ENCODE results near the gene MYLK3. TPM values are rescaled to one million over a fixed set of nuclear protein-coding genes. Genes with fewer than 3 reads are reported as not detected.

The MYLK3 gene
- total RNA-seq, 1 donor from 2014 or later, result 0.32 TPM

DNA sequence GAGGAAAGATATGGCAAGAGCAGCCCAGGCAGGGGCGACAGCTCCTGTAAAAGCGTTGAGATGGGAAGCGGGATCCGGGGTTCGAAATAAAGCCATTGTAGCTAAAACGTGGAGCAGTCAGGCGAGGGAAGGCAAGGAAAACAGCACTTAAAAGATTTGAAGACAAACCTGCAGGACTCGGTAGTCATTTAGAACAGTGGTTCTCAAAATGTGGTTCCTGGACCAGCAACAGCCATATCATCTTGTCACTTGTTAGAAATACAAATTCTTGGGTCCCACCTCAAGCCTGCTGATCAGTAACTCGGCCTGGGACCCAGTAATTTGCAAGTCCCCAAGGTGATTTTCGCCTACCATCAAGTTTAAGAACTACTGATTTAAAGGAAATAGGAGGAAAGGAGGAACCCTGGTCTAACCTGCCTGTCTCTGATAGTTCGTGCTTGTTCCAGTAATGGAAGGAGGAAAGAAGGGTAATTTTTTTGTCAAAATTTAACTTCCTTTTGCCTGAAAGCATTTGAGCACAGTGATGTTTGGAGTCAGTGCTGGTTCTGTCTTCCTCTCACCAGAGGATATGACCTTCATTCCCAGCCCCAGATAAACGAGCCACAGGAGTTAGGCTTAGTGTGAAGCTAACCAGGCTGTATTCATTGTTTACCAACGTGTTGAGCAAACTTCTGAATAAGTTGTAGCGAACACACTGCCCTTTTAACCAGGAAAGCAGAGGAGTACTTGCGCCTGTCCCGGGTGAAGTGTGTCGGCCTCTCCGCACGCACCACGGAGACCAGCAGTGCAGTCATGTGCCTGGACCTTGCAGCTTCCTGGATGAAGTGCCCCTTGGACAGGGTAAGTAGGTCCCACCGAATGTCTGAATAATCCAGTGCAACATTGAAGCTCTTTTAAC is 57.6 kb downstream of the MYLK3 start:
- Mint-ChIP-seq H3K27me3 (ENCODE audit: low read depth) (no peaks in the 10 kb centered on the region), H3K9me3 (ENCODE audit: low read depth) (no peaks in the 10 kb centered on the region), H3K4me3 (ENCODE audit: unreplicated experiment) (no peak overlapping the region), H3K4me1 (ENCODE audit: low read depth) (peaks cover 24% of the 10 kb centered on the region), H3K27ac (ENCODE audit: unreplicated experiment) (no peak overlapping the region), H3K36me3 (ENCODE audit: low read depth) (peaks cover 4% of the 10 kb centered on the region)
- TF ChIP-seq, protein P1, sequence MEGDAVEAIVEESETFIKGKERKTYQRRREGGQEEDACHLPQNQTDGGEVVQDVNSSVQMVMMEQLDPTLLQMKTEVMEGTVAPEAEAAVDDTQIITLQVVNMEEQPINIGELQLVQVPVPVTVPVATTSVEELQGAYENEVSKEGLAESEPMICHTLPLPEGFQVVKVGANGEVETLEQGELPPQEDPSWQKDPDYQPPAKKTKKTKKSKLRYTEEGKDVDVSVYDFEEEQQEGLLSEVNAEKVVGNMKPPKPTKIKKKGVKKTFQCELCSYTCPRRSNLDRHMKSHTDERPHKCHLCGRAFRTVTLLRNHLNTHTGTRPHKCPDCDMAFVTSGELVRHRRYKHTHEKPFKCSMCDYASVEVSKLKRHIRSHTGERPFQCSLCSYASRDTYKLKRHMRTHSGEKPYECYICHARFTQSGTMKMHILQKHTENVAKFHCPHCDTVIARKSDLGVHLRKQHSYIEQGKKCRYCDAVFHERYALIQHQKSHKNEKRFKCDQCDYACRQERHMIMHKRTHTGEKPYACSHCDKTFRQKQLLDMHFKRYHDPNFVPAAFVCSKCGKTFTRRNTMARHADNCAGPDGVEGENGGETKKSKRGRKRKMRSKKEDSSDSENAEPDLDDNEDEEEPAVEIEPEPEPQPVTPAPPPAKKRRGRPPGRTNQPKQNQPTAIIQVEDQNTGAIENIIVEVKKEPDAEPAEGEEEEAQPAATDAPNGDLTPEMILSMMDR (IDR thresholded peaks at IDR 0.05), result peak; percentile 61
- DNase-seq (ENCODE audit: low spot score), result no peak

DNA sequence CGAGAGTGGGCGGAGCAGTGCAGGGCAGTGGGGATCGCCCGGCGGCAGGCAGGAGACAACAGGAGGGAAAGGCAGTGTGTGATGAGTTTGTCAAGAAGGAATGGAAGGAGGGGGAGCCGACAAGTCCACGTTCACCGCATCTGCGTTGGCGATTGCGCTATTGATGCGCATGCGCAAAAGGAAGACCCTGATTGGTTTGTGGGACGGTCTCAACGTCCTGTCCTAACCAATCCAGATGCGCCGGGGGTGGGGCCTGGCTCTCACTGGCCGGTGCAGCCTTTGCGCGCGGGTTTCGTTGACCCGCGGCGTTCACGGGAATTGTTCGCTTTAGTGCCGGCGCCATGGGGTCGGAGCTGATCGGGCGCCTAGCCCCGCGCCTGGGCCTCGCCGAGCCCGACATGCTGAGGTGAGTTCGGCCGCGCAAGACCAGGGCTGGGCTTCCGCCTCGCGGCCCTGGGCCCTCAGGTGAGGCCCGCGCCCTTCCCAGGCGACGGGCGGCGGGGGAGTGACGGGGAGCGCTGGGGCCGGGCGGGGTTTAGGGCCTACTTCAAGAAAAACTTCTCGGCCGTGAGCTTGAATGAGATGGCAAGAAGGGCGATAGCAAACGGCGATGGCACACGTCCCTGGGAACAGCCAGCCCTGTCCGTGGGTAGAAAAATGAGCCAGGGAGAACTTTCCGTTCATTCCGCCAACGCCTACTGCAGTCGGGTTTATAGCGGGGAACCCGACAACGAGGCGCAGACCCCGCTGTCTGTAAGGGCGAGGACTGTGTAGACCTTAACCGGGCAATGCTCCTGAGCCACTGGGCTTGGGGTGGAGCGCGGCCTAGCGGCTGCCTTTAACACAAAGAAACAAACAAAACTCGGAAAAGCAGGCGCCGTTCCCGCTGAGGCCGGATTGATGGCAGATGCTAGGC is 58.5 kb downstream of the MYLK3 start, which contains the start of gene ORC6:
ORC6 (plus strand) TSS at position 295 of the 916 bp plus-strand sequence; CDS start at position 342, 47 bp downstream.
- H3K36me3 Mint-ChIP-seq (ENCODE audit: low read depth), result no peaks in the 10 kb centered on the region
- H3K4me1 Mint-ChIP-seq (ENCODE audit: low read depth), result peaks cover 32% of the 10 kb centered on the region
- no peak within 1 kb of the TSS for H3K27ac Mint-ChIP-seq (ENCODE audit: unreplicated experiment)
- DNase-seq (ENCODE audit: low spot score), result peak; percentile 98
- TF ChIP-seq, protein P1 (IDR thresholded peaks at IDR 0.05), result peak; percentile 80
- H3K4me3 Mint-ChIP-seq (ENCODE audit: unreplicated experiment), result no peak within 1 kb of the TSS
- H3K9me3 Mint-ChIP-seq (ENCODE audit: low read depth), result no peaks in the 10 kb centered on the region
- no peaks in the 10 kb centered on the region for H3K27me3 Mint-ChIP-seq (ENCODE audit: low read depth)

DNA sequence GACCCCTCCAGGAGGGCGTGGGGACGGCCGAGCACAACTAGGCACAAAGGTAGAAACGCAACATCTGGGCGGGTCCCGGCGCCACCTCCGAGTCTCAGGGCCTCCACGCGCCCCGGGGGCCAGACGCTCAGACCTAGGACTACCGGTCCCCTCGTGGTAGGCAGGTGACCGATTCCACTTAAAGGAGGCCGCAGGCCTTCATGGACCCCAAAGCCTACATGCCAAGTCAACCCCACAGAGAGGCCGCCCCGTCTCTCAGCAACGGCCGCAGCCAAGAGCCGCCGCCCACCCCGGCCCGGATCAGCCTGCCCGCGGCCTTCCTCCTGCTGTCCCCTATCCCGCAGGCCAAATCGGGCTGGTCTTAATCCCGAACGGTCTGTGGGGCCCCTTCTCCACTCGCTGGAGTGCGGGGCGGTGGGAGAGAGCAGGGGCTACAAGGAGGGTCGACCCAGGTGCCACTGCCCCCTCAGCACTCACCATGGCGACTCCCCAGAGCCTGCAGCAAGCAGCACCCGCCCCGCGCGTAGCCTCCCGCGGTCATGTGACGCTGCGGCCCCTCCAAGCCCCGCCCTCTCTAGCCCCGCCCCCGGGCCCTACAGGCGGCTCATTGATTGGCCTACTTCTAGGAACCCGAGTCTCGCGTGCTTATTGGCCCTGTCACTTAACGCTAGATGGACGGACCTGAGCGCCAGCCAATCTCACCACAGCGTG is 59.3 kb downstream of the MYLK3 start, which contains the start of gene VPS35:
VPS35 (minus strand) TSS at position 525 of the 711 bp plus-strand sequence; CDS start at position 480, 45 bp downstream.
- no peaks in the 10 kb centered on the region for H3K36me3 Mint-ChIP-seq (ENCODE audit: low read depth)
- TF ChIP-seq, protein P1 (IDR thresholded peaks at IDR 0.05), result peak; percentile 49
- peaks cover 36% of the 10 kb centered on the region for H3K4me1 Mint-ChIP-seq (ENCODE audit: low read depth)
- no peaks in the 10 kb centered on the region for H3K27me3 Mint-ChIP-seq (ENCODE audit: low read depth)
- no peak within 1 kb of the TSS for H3K4me3 Mint-ChIP-seq (ENCODE audit: unreplicated experiment)
- no peak within 1 kb of the TSS for H3K27ac Mint-ChIP-seq (ENCODE audit: unreplicated experiment)
- DNase-seq (ENCODE audit: low spot score), result peak; percentile 99
- H3K9me3 Mint-ChIP-seq (ENCODE audit: low read depth), result no peaks in the 10 kb centered on the region

DNA sequence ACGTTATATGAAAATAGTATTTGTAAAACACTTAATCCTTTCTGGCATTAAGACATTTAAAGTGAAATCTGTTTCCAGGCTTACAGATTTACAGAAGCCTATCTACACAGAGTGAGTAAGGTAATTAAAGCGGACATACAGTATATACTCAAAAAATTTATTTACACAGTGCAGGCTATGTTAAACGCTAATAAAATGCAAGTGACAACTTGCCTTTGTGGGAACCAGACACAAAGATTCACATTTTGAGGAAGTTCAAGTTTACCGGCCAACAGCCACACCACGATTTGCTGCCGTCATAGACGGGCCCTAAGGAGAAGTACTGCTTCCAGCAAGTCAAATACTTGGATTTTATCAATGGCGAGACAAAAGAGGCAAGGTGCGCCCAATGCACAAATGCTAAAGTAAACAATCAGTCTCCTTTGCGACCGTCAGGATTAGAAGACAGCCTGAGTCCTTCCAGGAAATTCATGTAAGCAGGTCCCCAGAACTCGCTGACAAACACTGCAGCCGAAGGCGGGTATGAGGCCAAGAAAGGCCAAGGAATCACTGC is 60.0 kb downstream of the MYLK3 start:
- no peaks in the 10 kb centered on the region for H3K36me3 Mint-ChIP-seq (ENCODE audit: low read depth)
- H3K4me3 Mint-ChIP-seq (ENCODE audit: unreplicated experiment), result no peak overlapping the region
- H3K27me3 Mint-ChIP-seq (ENCODE audit: low read depth), result no peaks in the 10 kb centered on the region
- DNase-seq (ENCODE audit: low spot score), result no peak
- peaks cover 36% of the 10 kb centered on the region for H3K4me1 Mint-ChIP-seq (ENCODE audit: low read depth)
- H3K9me3 Mint-ChIP-seq (ENCODE audit: low read depth), result no peaks in the 10 kb centered on the region
- H3K27ac Mint-ChIP-seq (ENCODE audit: unreplicated experiment), result no peak overlapping the region
- TF ChIP-seq, protein P1 (IDR thresholded peaks at IDR 0.05), result no peak
